ENCODE data around the gene LRRC36.

The LRRC36 gene

GRCh38 chr16:67425061-67425460 is 98.4 kb downstream of the LRRC36 start:
- DNase-seq (ENCODE audit: low spot score), result no peak

GRCh38 chr16:67425580-67425979 is 99.0 kb downstream of the LRRC36 start:
- no peak for DNase-seq (ENCODE audit: low spot score)

DNA sequence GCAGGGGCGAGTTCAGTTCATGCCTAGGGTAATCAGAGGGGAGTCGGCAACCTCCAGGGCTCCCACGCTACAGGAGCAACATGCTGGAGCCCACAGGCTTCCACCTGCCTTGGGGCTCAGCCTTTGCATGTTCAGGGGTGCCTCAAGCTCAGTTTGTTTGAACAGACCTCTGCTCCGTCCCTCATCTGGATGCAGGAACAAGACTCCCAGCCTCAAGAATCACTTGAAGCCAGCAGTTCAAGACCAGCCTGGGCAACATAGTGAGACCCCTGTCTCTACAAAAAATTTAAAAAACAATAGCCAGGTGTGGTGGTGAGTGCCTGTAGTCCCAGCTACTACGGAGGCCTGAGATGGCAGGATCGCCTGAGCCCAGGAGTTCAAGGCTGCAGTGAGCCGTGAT is 99.4 kb downstream of the LRRC36 start:
- DNase-seq (ENCODE audit: low spot score), result no peak

DNA sequence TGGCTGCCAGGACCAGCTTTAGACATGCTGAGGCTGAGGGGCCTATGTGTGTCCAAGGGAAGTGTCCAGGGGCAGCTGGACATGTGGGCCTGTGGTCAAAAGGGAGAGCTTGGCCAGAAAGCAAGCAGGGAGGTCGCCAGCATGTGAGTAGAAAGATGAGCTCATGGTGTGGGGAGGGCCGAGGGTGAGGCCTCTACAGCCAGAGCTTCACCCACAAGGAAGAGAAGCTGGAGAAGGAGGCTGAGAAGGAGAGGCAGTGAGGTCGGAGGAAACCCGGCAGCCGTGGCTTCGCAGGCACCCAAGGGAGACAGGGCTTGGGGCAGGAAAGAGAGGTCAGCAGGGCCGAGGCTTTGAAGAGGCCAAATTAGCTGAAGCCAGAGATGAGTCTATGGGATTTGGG is 100.3 kb downstream of the LRRC36 start:
- no peak for DNase-seq (ENCODE audit: low spot score)

- DNase-seq (ENCODE audit: low spot score), result peak; percentile 83
Measured at GRCh38 chr16:67428146-67428731, 101.6 kb downstream of the LRRC36 start.

DNA sequence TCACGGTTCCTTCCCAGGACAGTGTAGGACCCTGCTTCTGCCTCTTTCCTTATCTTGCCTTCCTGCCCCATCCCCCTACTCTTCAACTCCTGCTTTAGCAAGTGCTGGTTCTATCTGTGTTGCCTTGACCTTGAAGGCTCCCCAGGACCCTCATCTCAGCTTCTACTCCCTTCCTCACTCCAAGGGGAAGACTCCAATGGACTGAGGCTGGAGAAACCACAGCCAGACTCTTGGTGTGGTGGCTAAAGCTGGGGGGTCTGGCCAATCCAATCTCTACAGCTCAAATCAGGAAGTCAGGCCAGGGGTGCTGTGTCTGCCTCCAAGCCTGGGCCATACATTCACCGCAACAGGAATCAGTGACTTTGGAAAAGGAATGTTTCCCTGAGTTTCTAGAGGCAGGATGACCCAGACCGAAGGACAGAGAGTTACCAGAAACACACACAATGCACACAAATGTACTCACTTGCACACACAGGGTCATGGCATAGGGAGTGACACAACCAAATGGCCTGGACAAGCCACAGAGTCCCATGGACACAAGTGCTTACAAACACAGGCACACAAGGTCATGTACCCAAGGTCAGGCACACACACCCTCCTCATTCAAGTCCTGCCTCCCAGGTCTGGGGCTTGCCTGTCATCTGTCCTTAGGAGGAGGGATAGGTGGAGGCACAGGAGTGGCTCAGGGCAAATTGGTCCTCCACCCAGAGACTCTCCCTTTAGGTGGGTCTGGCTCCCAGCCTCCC is 102.6 kb downstream of the LRRC36 start:
- no peak for DNase-seq (ENCODE audit: low spot score)

DNA sequence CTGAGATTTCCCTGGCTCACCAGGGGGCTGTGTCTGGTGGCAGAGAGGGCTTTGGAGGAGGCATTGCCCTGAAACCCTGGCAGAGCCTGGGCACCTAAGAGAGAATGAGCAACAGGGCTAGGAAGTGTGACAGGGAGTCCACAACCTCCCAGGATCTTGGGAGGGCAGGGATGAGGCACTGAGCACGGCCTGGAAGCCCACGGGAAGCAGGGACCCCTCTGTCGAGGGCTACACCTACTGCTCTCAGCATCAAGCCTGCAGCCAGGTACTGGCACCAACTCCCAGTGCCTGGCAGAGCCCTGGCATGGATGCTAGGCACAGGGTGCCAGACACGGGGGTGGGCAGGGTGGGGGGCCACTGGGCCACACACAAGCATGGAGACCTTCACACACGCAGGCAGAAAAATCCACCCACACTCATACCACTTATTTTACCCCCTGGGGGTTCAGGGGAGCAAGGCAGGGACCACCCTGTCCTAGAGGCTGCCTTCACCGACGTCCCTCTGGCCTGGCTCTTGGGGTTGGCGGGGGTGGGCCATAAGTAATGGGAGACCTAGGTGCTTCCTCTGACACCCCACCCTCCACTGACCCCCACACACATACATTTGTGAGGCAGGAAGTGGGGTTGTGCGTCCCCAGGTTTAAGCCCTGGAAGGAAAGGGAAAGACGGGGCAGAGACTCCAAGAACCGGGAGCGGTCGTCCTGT is 103.3 kb downstream of the LRRC36 start:
- DNase-seq (ENCODE audit: low spot score), result no peak

GRCh38 chr16:67430504-67430976 is 103.9 kb downstream of the LRRC36 start:
- DNase-seq (ENCODE audit: low spot score), result no peak

DNA sequence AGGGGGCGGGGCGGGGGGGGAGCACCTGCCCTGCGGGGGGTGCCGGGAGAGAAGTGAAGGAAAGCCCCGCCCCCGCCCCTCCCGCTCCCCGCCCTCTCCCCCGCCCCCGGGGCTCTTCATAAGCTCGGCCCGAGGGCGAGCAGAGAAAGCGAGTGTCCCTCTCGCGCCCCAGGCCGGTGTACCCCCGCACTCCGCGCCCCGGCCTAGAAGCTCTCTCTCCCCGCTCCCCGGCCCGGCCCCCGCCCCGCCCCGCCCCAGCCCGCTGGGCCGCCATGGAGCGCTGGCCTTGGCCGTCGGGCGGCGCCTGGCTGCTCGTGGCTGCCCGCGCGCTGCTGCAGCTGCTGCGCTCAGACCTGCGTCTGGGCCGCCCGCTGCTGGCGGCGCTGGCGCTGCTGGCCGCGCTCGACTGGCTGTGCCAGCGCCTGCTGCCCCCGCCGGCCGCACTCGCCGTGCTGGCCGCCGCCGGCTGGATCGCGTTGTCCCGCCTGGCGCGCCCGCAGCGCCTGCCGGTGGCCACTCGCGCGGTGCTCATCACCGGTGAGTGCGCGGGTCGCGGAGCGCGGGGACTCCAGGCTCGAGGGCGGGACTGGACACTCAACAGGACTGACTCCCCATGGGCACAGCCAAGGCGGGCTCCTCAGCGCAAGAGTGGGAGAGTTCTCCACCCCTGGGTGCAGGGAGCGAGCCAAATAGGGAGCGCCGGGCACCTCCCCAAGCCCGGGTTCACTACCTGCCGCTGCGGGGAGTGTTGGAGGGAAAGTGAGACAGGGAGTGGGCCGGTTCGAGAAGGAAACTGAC is 104.6 kb downstream of the LRRC36 start, which contains the start of gene HSD11B2:
Gene HSD11B2, plus strand, starts transcription at position 145 of the 798 bp plus-strand sequence. Its CDS starts 128 bp downstream, at position 273.
- peak; percentile 86 for DNase-seq (ENCODE audit: low spot score)

DNA sequence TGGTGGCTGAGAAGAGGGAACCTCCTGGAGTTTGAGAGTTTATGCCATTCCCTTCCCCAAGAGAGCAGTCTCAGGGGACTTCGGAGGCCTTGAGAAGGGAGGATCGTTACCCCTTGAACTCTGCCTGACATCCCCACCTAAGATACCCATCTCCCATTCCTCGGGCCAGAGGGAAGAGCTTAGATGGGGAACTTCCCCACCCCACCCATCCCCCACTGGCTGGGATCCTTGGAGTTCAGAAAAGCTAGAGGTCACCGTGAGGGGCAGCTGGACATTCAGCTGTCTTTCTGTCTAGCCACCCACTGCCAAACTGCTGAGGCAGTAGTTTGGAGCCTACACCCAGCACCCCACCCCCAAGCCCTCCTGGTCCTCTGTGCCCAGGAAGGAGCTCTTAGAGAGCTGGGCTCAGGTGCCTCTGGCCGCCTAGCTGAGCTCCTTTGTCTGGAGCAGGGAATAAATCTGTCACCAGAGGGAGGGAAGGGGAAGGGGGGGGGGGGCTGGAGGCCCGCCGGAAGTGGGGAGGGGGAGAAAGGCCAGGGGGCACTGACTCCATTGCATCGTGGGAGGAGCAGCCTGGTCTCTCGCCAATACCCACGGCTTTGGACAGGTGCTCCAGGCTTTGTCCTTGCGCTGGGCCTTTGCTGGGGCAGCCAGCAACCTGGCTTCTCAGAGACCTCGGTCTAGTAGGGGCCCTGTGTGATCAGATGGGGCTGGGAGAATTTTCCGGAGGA is 105.3 kb downstream of the LRRC36 start:
- peak; percentile 14 for DNase-seq (ENCODE audit: low spot score)

- peak; percentile 12 for DNase-seq (ENCODE audit: low spot score)
Measured at GRCh38 chr16:67432506-67432890, 105.9 kb downstream of the LRRC36 start.

DNA sequence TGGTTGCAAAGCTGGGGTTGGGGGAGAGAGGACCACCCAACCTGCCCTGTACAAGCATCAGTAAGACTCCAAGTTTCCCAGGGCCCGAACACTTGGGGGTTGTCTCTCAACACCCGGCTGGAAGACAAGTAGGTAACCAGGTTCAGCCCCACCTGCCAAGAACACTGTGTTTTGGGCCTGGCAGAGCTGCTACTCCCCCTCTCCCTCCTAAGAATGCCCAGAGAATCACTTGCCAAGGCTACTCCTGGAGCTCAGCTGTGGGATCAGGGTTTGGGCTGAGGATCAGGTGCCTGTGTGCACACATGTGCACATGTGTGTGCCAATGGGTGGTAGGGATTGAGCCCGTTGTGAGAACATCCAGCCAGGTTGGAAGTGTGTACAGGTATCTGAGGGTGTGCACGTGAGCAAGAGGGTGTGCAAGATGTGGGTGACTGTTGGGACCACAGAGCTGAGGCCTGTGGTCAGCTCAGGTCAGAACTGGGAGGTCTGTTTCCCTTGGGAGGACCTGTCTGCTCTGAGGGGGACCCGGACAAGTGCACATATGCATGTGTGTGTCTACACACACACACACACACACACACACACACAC is 106.6 kb downstream of the LRRC36 start:
- no peak for DNase-seq (ENCODE audit: low spot score)

Measured in AG08396 (cell line).